Tibial nerve (tissue), 4 donors: ENCODE data around the gene CRIP2.

ENCODE experiments used
- CTCF ChIP-seq, 5 experiments: fragments of 200-600 bp in 3 of 5; fragments of 450-650 bp in 2 of 5; sonication (generic) in 3 of 5; IDR thresholded peaks; one replicate each; pipeline ENCODE4 v1.5.1; 2016 to 2019; ENCODE audit warnings: antibody characterized with exemption in 5 of 5, mild to moderate bottlenecking in 3 of 5, moderate library complexity in 2 of 5
- EP300 ChIP-seq, 2 donors: sonication (generic); formaldehyde crosslinking; IDR thresholded peaks; one replicate each; pipeline ENCODE4 v1.6.1; 2017; ENCODE audit warnings: antibody characterized with exemption in 2 of 2, mild to moderate bottlenecking in 1 of 2

- no peak for TF ChIP-seq CTCF (IDR thresholded peaks at IDR 0.05)
- no peak for TF ChIP-seq EP300 (IDR thresholded peaks at IDR 0.05)
Observed at GRCh38 chr14:105488781-105489541, 14.3 kb downstream of the CRIP2 start.
